NCI-H2107 treated with DMSO at 0.1 percent for 48 hours (cell line): ENCODE results near the gene ATP2C2.

ENCODE experiments used
- DNase-seq: peaks from one replicate; lab custom pipeline; 2025; ENCODE audit not compliant: unreplicated experiment; lab: John Stamatoyannopoulos, UW

Gene ATP2C2

GRCh38 chr16:84486551-84487235, 118.4 kb downstream of the ATP2C2 start:
- no peak for DNase-seq

- DNase-seq, result no peak
Observed at GRCh38 chr16:84487358-84487757, 119.0 kb downstream of the ATP2C2 start.

GRCh38 chr16:84489131-84489530, 120.8 kb downstream of the ATP2C2 start:
- no peak for DNase-seq

- DNase-seq, result no peak
Observed at GRCh38 chr16:84495506-84495905, 127.2 kb downstream of the ATP2C2 start.

- DNase-seq, result no peak
Observed at GRCh38 chr16:84496991-84497390, 128.7 kb downstream of the ATP2C2 start.

- DNase-seq, result no peak
Observed at GRCh38 chr16:84497418-84498222, 129.3 kb downstream of the ATP2C2 start.

GRCh38 chr16:84498223-84498610, 129.9 kb downstream of the ATP2C2 start:
- DNase-seq, result no peak

- no peak for DNase-seq
Observed at GRCh38 chr16:84498859-84499620, 130.7 kb downstream of the ATP2C2 start.

- DNase-seq, result no peak
Observed at GRCh38 chr16:84499638-84500037, 131.3 kb downstream of the ATP2C2 start.

GRCh38 chr16:84500531-84500930, 132.2 kb downstream of the ATP2C2 start:
- DNase-seq, result no peak

- DNase-seq, result no peak
Observed at GRCh38 chr16:84501077-84501735, 132.9 kb downstream of the ATP2C2 start.

GRCh38 chr16:84502075-84502474, 133.7 kb downstream of the ATP2C2 start:
- DNase-seq, result no peak

GRCh38 chr16:84502581-84502980, 134.2 kb downstream of the ATP2C2 start:
- DNase-seq, result no peak

GRCh38 chr16:84503751-84504395, 135.5 kb downstream of the ATP2C2 start:
- no peak for DNase-seq

GRCh38 chr16:84504420-84505248, 136.3 kb downstream of the ATP2C2 start, which contains the start of gene MEAK7:
MEAK7 (minus strand) TSS chr16:84504659; CDS start chr16:84498086, 6,573 bp downstream.
- no peak for DNase-seq

- DNase-seq, result no peak
Observed at GRCh38 chr16:84505249-84506187, 137.2 kb downstream of the ATP2C2 start.

- DNase-seq, result no peak
Observed at GRCh38 chr16:84507011-84507982, 139.0 kb downstream of the ATP2C2 start.
